ENCODE measurements around the gene FCSK. TPM values are rescaled to one million over a fixed set of nuclear protein-coding genes. Genes with fewer than 3 reads are reported as not detected.

Gene FCSK
- total and polyA plus RNA-seq, 2 of the 8 experiments (the other 6 are each of a cell fraction or from before 2014, with no cell fraction given), result 4.6 to 5.1 TPM

- no peak overlapping the region for H3K4ac ChIP-seq (replicated peaks; ENCODE audit: insufficient read length, low read depth, low read length)
- no peak overlapping the region for H3K14ac ChIP-seq (ENCODE audit: insufficient read length)
- H2BK12ac ChIP-seq (ENCODE audit: low read depth, low read length), result no peak overlapping the region
- no peak overlapping the region for H3K4me2 ChIP-seq (ENCODE audit: insufficient read depth in 1 of 2, low read depth in 2 of 2, low read length in 2 of 2)
- peaks cover 6 to 23% of the 10 kb centered on the region in 2 experiments for H4K20me1 ChIP-seq (replicated peaks in 1 of 2; ENCODE audit: control insufficient read depth in 1 of 2, insufficient read depth in 2 of 2, low read length in 2 of 2)
- no peak overlapping the region; the same call in 1 of the 2 replicates for H3K27ac ChIP-seq (ENCODE audit: low read depth, low read length)
- 87% methylated on average over 13 of the region's 13 CpGs; no CpG with 5 or more reads in 1 of the 2 experiments for WGBS, 2 experiments (ENCODE audit: extremely low coverage in 1 of 2, insufficient coverage in 1 of 2, insufficient read length in 1 of 2, insufficient replicate concordance in 2 of 2, low coverage in 1 of 2, low lambda C conversion rate in 2 of 2, missing lambda C conversion rate in 1 of 2)
- H3K23me2 ChIP-seq (ENCODE audit: low read depth, low read length), result no peaks in the 10 kb centered on the region
- no peaks in the 10 kb centered on the region for H3K27me3 ChIP-seq (replicated peaks in 1 of 4; ENCODE audit: control insufficient read depth in 3 of 4, extremely low read depth in 1 of 4, insufficient read depth in 3 of 4, low read length in 3 of 4)
- H3K79me1 ChIP-seq (ENCODE audit: low read depth, low read length), result peaks cover 18% of the 10 kb centered on the region
- H3K4me1 ChIP-seq (replicated peaks in 1 of 4; ENCODE audit: control insufficient read depth in 3 of 4, insufficient read depth in 4 of 4, low read length in 3 of 4), result peaks cover 0 to 30% (median 20%) of the 10 kb centered on the region in 4 experiments; a peak in 6 of 7 replicates
- no peak overlapping the region for H3K4me3 ChIP-seq (ENCODE audit: extremely low read depth in 1 of 4, insufficient read depth in 2 of 4, low read depth in 3 of 4, low read length in 4 of 4)
- H3K36me3 ChIP-seq (ENCODE audit: control insufficient read depth in 2 of 4, insufficient read depth in 4 of 4, low read length in 3 of 4), result no peaks in the 10 kb centered on the region
- H2BK20ac ChIP-seq (ENCODE audit: low read length), result no peak overlapping the region
- H3K9me3 ChIP-seq (ENCODE audit: insufficient read depth in 2 of 2, low read depth in 1 of 2, low read length in 1 of 2), result no peaks in the 10 kb centered on the region
- H4K91ac ChIP-seq (replicated peaks; ENCODE audit: insufficient read length, low read length), result no peak overlapping the region
- H2BK120ac ChIP-seq (replicated peaks; ENCODE audit: low read depth, low read length), result no peak overlapping the region
- DNase-seq (ENCODE audit: low read depth in 1 of 2, low spot score in 2 of 2) (no peak), FAIRE-seq (no peak)
- 0 out of 7 replicates have a peak overlapping the region, but pooled peaks of 1 of the 4 experiments have one; percentile 2 for H3K9ac ChIP-seq (replicated peaks in 1 of 4; ENCODE audit: extremely low read depth in 1 of 4, low read depth in 3 of 4, low read length in 3 of 4)
- no peak overlapping the region for H3K18ac ChIP-seq (ENCODE audit: extremely low read depth, low read length)
- POLR2A ChIA-PET (ENCODE audit: partially characterized antibody), result interaction anchor here (1.3 to 3.8 kb wide), 7 partner anchors 10 to 105 kb away, joined by 3 to 18 read pairs (median 5); partner anchors contain the start of genes COG4 and ST3GAL2
- H4K5ac ChIP-seq (ENCODE audit: insufficient read length, low read depth, low read length), result no peak overlapping the region
- H3K79me2 ChIP-seq (ENCODE audit: control insufficient read depth in 1 of 2, insufficient read depth in 2 of 2, low read length in 2 of 2), result peaks cover 0 to 55% of the 10 kb centered on the region in 2 experiments; a peak in 2 of 4 replicates
- H2BK5ac ChIP-seq (ENCODE audit: low read depth, low read length), result no peak overlapping the region; the same call in 1 of the 2 replicates
- no peak overlapping the region for H4K8ac ChIP-seq (ENCODE audit: extremely low read depth, insufficient read depth, low read length)
- H2AK5ac ChIP-seq (ENCODE audit: low read depth, low read length), result no peak overlapping the region
- CTCF ChIA-PET (ENCODE audit: partially characterized antibody), result interaction anchor here (0.9 to 4.1 kb wide), 7 partner anchors 12 to 52 kb away, joined by 3 to 27 read pairs (median 4); no protein-coding TSS in a partner anchor
- H3K56ac ChIP-seq (replicated peaks; ENCODE audit: insufficient read length, low read depth, low read length), result no peak overlapping the region
- H2AFZ ChIP-seq (ENCODE audit: low read length), result no peak overlapping the region
- H3K23ac ChIP-seq (ENCODE audit: insufficient read length), result no peak overlapping the region
- no peak overlapping the region for H2BK15ac ChIP-seq (ENCODE audit: low read length)
- TF ChIP-seq CBX5 (IDR thresholded peaks at IDR 0.05; ENCODE audit: low read depth, low read length) (no peak), KDM1A (IDR thresholded peaks at IDR 0.05; ENCODE audit: borderline replicate concordance, low read length) (no peak), SP1 (IDR thresholded peaks at IDR 0.05; ENCODE audit: low read depth, low read length) (no peak), KDM5A (IDR thresholded peaks at IDR 0.05; ENCODE audit: low read length) (no peak), TEAD4 (IDR thresholded peaks at IDR 0.05; ENCODE audit: low read depth, low read length) (no peak), NANOG (IDR thresholded peaks at IDR 0.05; ENCODE audit: insufficient read depth, low read depth, low read length, poor library complexity, severe bottlenecking) (no peak), EGR1 (IDR thresholded peaks at IDR 0.05; ENCODE audit: borderline replicate concordance, low read depth, low read length) (no peak), CHD1 (IDR thresholded peaks at IDR 0.05; ENCODE audit: low read depth, low read length) (no peak)
- TF ChIP-seq, protein P1, sequence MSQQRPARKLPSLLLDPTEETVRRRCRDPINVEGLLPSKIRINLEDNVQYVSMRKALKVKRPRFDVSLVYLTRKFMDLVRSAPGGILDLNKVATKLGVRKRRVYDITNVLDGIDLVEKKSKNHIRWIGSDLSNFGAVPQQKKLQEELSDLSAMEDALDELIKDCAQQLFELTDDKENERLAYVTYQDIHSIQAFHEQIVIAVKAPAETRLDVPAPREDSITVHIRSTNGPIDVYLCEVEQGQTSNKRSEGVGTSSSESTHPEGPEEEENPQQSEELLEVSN (IDR thresholded peaks at IDR 0.05), result no peak
- TF ChIP-seq, protein P2, sequence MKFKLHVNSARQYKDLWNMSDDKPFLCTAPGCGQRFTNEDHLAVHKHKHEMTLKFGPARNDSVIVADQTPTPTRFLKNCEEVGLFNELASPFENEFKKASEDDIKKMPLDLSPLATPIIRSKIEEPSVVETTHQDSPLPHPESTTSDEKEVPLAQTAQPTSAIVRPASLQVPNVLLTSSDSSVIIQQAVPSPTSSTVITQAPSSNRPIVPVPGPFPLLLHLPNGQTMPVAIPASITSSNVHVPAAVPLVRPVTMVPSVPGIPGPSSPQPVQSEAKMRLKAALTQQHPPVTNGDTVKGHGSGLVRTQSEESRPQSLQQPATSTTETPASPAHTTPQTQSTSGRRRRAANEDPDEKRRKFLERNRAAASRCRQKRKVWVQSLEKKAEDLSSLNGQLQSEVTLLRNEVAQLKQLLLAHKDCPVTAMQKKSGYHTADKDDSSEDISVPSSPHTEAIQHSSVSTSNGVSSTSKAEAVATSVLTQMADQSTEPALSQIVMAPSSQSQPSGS (IDR thresholded peaks at IDR 0.05; ENCODE audit: low read length), result no peak
Observed at GRCh38 chr16:70418274-70418992, 36.0 kb upstream of the FCSK start.
